BE2C (cell line): ENCODE results near the gene ANKRD44.

Experiments used
- DNase-seq: peaks from one replicate; pipeline ENCODE4 v3.0.0-alpha.2; 2020
- H3K27me3 ChIP-seq: fragments of 250-450 bp; sonication (Bioruptor Pico); 2 replicates; pipeline ENCODE4 v1.5.1; 2020; ENCODE audit warnings: mild to moderate bottlenecking
- H3K36me3 ChIP-seq: fragments of 250-450 bp; sonication (Bioruptor Pico); 2 replicates; pipeline ENCODE4 v1.5.1; 2020; ENCODE audit warnings: mild to moderate bottlenecking
- H3K4me1 ChIP-seq: fragments of 250-450 bp; sonication (Bioruptor Pico); 2 replicates; pipeline ENCODE4 v1.5.1; 2020
- H3K4me3 ChIP-seq: 2 replicates; pipeline ENCODE4 v1.5.1; 2011; ENCODE audit warnings: low read depth, low read length
- H3K9me3 ChIP-seq: fragments of 250-450 bp; sonication (Bioruptor Pico); 2 replicates; pipeline ENCODE4 v1.5.1; 2020
- TF ChIP-seq, protein P1 (sequence below): IDR thresholded peaks from 2 replicates; pipeline ENCODE4 v1.5.1; 2012; ENCODE audit warnings: mild to moderate bottlenecking, low read depth, low read length

Gene ANKRD44

GRCh38 chr2:196963961-196964360, 346.6 kb downstream of the ANKRD44 start:
- no peak overlapping the region for H3K4me3 ChIP-seq
- H3K9me3 ChIP-seq: no peaks in the 10 kb centered on the region
- H3K36me3 ChIP-seq: no peaks in the 10 kb centered on the region
- DNase-seq: no peak
- no peaks in the 10 kb centered on the region for H3K27me3 ChIP-seq
- no peaks in the 10 kb centered on the region for H3K4me1 ChIP-seq
- TF ChIP-seq, protein P1, sequence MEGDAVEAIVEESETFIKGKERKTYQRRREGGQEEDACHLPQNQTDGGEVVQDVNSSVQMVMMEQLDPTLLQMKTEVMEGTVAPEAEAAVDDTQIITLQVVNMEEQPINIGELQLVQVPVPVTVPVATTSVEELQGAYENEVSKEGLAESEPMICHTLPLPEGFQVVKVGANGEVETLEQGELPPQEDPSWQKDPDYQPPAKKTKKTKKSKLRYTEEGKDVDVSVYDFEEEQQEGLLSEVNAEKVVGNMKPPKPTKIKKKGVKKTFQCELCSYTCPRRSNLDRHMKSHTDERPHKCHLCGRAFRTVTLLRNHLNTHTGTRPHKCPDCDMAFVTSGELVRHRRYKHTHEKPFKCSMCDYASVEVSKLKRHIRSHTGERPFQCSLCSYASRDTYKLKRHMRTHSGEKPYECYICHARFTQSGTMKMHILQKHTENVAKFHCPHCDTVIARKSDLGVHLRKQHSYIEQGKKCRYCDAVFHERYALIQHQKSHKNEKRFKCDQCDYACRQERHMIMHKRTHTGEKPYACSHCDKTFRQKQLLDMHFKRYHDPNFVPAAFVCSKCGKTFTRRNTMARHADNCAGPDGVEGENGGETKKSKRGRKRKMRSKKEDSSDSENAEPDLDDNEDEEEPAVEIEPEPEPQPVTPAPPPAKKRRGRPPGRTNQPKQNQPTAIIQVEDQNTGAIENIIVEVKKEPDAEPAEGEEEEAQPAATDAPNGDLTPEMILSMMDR: no peak

GRCh38 chr2:196963043-196963442, 347.5 kb downstream of the ANKRD44 start:
- TF ChIP-seq, protein P1: no peak
- Histone ChIP-seq H3K4me3 (no peak overlapping the region), H3K36me3 (no peaks in the 10 kb centered on the region), H3K27me3 (no peaks in the 10 kb centered on the region), H3K9me3 (no peaks in the 10 kb centered on the region), H3K4me1 (no peaks in the 10 kb centered on the region)
- no peak for DNase-seq

- Histone ChIP-seq H3K9me3 (no peaks in the 10 kb centered on the region), H3K27me3 (no peaks in the 10 kb centered on the region), H3K4me3 (no peak overlapping the region), H3K4me1 (no peaks in the 10 kb centered on the region), H3K36me3 (no peaks in the 10 kb centered on the region)
- DNase-seq: no peak
- TF ChIP-seq, protein P1: no peak
Measured at GRCh38 chr2:196962325-196962724, 348.3 kb downstream of the ANKRD44 start.

- Histone ChIP-seq H3K4me3 (no peak overlapping the region), H3K9me3 (no peaks in the 10 kb centered on the region), H3K27me3 (no peaks in the 10 kb centered on the region), H3K36me3 (no peaks in the 10 kb centered on the region), H3K4me1 (no peaks in the 10 kb centered on the region)
- no peak for DNase-seq
- TF ChIP-seq, protein P1: no peak
Measured at GRCh38 chr2:196961889-196962288, 348.7 kb downstream of the ANKRD44 start.

- no peaks in the 10 kb centered on the region for H3K36me3 ChIP-seq
- no peaks in the 10 kb centered on the region for H3K4me1 ChIP-seq
- TF ChIP-seq, protein P1: no peak
- DNase-seq: no peak
- no peak overlapping the region for H3K4me3 ChIP-seq
- H3K9me3 ChIP-seq: no peaks in the 10 kb centered on the region
- no peaks in the 10 kb centered on the region for H3K27me3 ChIP-seq
Measured at GRCh38 chr2:196959734-196960338, 350.7 kb downstream of the ANKRD44 start.

DNA sequence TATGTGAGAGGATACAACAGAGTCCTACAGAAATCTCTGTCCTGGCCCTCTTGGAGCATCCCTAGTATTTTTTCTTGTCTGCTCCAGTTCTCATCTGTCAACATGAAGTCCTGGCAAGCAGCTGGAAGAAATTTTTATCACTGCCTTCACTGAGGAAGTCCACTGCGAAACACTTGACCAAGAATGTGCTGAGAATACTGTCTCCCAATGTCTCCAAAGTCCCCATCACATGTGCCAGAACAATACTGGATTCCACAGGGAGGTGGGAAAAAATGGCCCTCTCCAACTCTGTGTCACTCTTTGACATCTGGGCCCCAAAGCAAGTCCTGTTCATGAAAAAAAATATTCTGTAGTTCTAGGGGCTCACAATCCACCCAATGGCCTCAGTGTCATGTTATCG, 351.3 kb downstream of the ANKRD44 start:
- Histone ChIP-seq H3K4me3 (no peak overlapping the region), H3K27me3 (no peaks in the 10 kb centered on the region), H3K9me3 (no peaks in the 10 kb centered on the region), H3K36me3 (no peaks in the 10 kb centered on the region), H3K4me1 (no peaks in the 10 kb centered on the region)
- TF ChIP-seq, protein P1: no peak
- DNase-seq: no peak
